T-helper 1 cell treated with Interleukin-12 subunit alpha and Interleukin-12 subunit beta and Interleukin-4 antibody, amounts not matched to agents 30 ng/mL and 1 ng/mL, for 36 hours (primary cell): ENCODE results near the gene RPS28. TPM values are rescaled to one million over a fixed set of nuclear protein-coding genes. Genes with fewer than 3 reads are reported as not detected.

Experiments used
- intact Hi-C: fragments of 100-400 bp; cut with micrococcal nuclease; formaldehyde crosslinking; loops from one replicate; pipeline ENCODE4 v1.15.1; 2024
- total RNA-seq: library from RNA; stranded (reverse); gene quantifications from 2 replicates; pipeline ENCODE4 v1.2.3, GENCODE V29; 2022

Gene RPS28
- total RNA-seq, 1 donor from 2014 or later: 1,918 TPM

GRCh38 chr19:8370176-8371010 lies 49.1 kb downstream of the RPS28 start:
- intact Hi-C loops: no loop called here

GRCh38 chr19:8371011-8371804 lies 49.9 kb downstream of the RPS28 start:
- intact Hi-C loops: no loop called here

Other genes starting within 250 kb of the RPS28 start
- gene FBN3, start 171.9 kb upstream of the RPS28 start, total RNA-seq: 0.02 TPM in 2 replicates
- gene CERS4, start 112.1 kb upstream of the RPS28 start, total RNA-seq: 29.8 and 37.2 TPM in 2 replicates
- gene CD320, start 13.1 kb upstream of the RPS28 start, total RNA-seq: 54.9 and 55.9 TPM in 2 replicates
- 45.6 and 46.6 TPM in 2 replicates for gene NDUFA7, start 121 bp upstream of the RPS28 start, total RNA-seq
- gene KANK3, start 21.8 kb downstream of the RPS28 start, total RNA-seq: 1.1 and 1.5 TPM in 2 replicates
- gene ANGPTL4, start 42.7 kb downstream of the RPS28 start, total RNA-seq: 0.68 and 0.74 TPM in 2 replicates
- 93.7 and 102 TPM in 2 replicates for gene RAB11B, start 68.9 kb downstream of the RPS28 start, total RNA-seq
- gene MARCHF2, start 91.8 kb downstream of the RPS28 start, total RNA-seq: 19.0 and 23.9 TPM in 2 replicates
- 280 and 289 TPM in 2 replicates for gene HNRNPM, start 123.5 kb downstream of the RPS28 start, total RNA-seq
- gene PRAM1, start 181.1 kb downstream of the RPS28 start, total RNA-seq: 1.2 and 1.7 TPM in 2 replicates
- gene ZNF414, start 192.7 kb downstream of the RPS28 start, total RNA-seq: 32.5 and 32.6 TPM in 2 replicates